Gastroesophageal sphincter (tissue), 3 donors: ENCODE data around the gene RNF150.

Experiments
- CTCF ChIP-seq, 4 experiments: fragments of 200-600 bp in 2 of 4; fragments of 450-650 bp in 2 of 4; sonication (generic) in 1 of 4; IDR thresholded peaks; one replicate each; pipeline ENCODE4 v1.5.1; 2017 to 2019; ENCODE audit warnings: antibody characterized with exemption in 4 of 4, mild to moderate bottlenecking in 2 of 4, moderate library complexity in 2 of 4
- POLR2A ChIP-seq, 2 donors: fragments of 450-650 bp; IDR thresholded peaks; one replicate each; pipeline ENCODE4 v1.6.1; 2017; ENCODE audit warnings: antibody characterized with exemption in 2 of 2, mild to moderate bottlenecking in 2 of 2, moderate library complexity in 1 of 2

GRCh38 chr4:140866492-140867005 is 266.7 kb downstream of the RNF150 start:
- TF ChIP-seq CTCF (IDR thresholded peaks at IDR 0.05) (no peak), POLR2A (IDR thresholded peaks at IDR 0.05) (no peak)
